NCI-H2227 treated with DMSO at 0.1 percent for 48 hours (cell line): ENCODE results near the gene SERPIND1.
"Not testable (repeated sequence)": the region's sequence is repeated elsewhere in the genome, so short reads cannot be mapped to it uniquely, and the experiment has no call there.

Source experiments
- DNase-seq: peaks from one replicate; lab custom pipeline; 2025; lab: John Stamatoyannopoulos, UW

SERPIND1 gene

DNA sequence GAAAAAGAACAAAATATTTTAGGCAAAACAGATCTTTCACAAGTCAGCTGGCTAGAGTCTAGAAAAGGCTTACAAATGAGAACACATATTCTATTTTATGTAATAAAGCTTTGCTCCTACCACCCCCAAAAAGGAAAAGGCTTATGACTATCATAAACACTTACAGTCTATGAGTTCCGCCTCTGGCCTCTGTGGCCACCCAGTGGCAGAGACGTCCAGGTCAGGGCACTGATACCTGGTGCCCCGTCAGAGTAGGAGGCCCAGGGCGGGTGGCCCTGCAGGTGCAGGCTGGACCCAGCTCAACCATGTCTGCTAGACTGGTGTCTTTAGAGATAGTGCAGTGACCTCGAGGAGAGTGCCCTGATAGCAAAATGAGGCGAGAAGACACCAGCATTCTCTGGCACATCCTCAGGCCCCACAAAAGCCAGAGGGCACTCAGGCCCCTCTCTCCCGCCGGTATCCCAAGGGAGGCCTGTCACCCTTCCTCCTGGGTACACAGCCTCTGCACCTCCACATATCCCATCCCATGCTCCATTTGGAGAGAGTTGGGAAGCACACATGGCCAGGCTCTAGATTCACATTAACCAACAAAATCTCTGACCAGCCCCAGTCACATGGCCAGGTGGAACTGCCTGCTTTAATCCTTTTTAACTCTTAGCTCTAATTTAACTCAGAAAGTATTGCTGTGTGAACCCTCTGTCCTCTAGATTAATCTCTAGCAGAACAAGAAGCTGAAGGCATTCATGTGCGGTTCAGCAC, 27.3 kb upstream of the SERPIND1 start:
- no peak for DNase-seq

DNA sequence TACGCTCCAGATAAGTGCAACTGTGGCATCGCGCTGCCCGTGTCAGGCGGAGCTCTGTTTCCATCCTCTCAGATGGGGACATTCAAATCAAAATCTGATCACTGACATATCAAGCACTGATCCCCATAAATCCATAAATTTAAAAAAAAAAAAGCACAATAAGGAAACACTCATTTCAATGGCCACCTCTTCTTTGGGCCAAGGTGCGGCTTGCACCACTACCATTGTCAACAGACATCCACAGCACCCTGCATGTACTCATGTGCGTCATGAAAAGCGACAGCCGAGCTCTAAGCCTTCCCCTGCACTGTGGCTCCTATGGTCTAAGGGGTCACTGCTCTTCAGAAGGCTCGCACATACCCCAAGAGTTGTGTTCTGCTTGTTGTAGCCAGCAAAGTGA, 26.7 kb upstream of the SERPIND1 start:
- no peak for DNase-seq

DNA sequence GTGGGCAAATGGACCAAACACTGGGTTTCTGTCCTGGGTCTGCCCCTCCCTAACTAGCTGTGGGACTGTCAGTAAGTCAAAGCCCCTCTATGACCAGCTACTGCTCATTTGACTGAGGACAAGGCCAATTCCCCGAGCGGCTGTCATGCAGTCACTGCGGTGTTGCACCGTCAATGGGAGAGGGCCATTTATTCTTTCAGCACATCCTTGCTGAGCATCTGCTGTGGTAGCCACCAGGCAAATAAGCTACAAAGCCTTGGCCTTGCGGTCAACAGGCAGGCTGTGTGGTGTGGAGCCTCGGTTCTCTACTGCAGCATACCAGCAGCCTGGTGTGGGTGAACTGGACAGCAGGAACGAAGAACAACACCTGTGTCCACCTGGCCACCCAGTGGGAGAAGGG, 25.8 kb upstream of the SERPIND1 start:
- DNase-seq: no peak

DNA sequence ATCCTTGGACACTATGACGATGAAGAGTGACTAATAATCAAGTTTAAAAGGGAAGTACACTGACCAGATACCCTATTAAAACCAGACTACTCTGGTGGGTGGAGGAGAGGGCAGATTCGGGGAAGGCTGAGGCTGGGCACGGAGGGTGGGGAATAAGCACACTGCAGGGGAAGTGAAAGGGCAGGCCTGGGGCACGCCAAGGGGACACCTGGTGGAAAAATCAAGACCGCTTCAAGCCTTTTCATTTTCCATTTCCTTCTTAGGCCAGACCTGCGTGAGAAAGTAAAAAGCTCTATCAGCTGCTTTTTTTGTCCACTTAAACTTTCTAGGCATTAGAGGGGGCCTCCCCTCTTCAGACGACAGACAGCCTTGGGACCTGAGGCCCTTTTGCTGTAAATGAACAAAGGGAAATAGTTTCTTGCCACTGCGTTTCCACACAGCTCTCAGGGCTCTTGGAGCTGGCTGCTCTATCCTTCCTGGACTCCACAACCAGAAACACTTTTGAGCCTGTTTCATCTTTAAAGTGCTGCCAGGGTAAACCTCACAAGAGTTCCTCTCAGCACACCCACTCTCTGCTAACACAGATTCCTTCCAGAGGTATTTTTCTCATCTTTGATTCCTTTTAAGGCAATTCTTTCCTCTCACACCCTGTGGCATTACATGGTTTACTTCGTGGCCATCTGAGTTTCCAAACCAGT, 25.0 kb upstream of the SERPIND1 start:
- no peak for DNase-seq

DNA sequence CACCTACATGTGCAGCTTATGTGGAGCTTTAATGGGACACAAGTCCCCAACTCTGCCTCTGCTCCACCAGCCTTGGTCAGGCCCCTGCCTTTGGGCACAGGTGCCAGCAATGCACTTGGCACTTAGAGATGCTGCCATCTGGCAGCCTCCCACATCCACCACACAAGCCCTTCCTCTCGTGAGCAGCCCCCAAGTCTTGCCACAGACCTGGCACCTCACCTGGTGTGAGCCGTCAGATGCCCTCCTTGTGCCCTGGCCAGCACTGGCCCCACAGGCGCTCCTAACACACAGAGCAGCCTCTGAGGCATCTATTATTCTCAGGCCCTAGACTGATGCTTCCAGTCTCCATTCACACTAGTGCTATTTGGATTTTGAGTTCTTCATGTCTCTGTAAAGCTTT, 24.5 kb upstream of the SERPIND1 start:
- no peak for DNase-seq

DNA sequence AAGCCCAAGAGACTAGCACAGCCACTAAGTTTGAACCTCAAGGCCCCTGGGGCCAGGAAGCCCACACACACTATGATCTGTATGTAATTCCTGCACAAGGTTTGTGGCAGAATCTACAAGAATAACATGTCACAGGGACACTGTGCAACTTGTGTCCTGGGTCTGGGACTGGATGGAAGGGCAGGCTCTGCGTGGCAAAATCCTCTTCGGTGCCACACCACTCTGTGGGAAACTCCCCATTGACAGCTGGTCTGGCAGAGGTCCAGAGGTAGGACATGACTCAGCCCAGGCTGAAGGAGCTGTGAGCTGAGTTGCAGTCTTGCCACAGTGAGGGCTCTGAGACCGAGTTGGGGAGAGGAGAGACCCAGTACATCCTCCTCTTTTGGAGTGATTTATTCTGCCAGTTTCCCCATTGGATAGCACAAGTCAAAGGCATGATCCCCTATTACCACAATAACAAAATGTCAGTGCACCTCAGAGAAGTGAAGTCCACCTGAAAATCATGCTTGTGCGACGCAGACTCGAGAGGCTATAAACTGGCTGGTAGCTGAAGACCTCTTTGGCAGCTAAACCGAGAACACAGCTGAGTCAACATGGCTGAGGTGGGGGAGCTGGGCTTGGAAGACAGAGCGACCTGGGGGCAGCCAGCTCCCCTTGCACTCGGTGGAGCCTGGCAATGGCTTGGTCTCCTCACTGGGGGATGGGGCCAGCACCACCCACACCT, 23.3 kb upstream of the SERPIND1 start:
- DNase-seq: no peak

DNA sequence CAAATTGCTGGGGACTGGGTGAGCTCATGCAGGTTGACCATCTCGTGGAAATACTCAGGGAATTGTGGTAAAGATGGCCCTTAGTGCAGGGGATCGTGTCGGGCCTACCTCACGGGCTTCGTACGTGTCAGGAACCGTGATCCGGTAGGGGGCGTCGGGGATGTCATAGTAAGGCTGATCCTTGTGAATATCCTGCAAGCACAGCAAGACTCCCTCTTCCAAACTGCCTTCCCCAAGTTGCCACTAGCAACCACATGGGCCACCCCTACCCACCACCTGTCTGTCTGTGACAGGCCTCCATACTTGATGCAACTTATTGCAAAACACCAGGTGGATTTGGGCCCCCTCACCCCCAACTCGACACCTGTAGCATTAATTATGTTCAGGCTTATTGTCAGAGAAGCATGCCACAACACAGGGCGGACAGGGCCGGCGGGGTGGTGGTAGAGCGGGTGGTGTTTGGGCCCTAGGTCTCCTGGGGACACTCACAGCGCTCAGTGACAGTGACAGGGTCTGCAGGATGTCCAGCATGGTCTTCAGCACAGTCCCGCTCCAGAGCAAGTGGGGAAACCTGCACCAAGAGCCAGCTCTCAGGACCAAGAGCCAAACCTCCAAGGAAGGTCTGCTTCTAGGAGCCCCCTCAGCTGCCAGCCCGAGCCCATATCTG, 22.6 kb upstream of the SERPIND1 start:
- DNase-seq: no peak

DNA sequence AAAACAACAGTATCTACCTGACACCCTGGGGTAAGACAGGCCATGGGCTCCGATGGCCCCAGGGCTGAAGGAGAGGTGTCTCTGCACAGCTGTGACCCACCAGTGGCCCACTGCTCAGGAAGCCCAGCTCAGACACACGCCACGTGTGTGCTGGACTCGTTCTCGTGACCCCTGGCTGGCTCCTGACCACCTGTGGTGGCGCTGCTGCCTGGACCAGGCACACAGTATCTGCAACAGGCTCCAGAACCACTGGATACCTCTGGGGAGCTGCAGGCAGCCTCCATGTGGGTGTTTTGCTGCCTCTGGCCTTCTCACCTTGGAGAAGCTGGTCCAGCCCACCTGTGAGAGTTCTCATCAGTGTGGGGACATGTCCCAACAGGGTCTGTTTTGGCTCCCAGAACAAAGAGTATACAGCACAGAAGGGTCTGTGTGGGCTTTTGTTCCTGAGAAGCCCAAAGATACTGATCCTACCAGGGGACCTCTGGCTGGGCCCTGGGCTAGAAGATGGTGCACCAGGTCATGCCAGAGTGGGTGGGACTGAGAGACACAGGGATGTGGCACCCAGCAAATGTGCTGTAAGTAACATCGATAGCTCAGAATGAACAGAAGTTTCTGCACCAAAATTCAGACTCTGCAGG, 21.7 kb upstream of the SERPIND1 start:
- no peak for DNase-seq

DNA sequence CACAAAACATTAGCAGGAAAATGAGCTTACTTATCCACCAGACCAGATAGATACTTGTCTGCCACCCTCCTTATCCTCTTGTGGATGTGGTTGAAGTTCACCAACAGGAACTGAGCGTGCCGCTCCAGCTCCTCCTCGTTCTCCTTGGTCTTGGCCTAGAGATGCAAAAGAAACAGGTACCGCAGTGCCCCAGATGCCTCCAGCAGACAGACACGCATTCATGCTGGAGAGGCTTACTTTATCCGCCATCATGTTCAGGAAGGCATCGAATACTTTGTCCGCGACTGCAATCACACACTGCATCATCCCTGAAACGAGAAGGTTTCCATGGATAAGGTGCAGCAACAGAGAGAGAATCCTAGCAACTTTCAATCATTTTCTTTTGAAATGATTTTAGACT, 21.0 kb upstream of the SERPIND1 start:
- no peak for DNase-seq

DNA sequence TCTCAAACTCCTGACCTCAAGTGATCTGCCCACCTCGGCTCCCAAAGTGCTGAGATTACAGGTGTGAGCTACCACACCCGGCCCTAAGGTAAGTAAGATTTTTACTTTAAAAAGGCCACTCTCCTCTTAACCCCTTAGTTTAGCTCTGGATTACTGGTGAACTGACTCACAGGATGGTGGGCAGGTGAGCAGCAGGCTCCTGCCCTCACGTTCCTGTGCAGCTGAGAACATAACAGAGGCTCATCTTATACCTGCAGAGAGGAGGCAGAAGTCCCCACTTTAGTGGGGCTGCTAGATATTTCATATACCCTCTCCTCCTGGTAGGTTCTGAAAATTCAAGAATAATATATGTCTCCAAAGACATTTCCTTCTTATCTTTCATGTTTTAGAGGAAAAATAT, 17.1 kb upstream of the SERPIND1 start:
- DNase-seq: no peak

DNA sequence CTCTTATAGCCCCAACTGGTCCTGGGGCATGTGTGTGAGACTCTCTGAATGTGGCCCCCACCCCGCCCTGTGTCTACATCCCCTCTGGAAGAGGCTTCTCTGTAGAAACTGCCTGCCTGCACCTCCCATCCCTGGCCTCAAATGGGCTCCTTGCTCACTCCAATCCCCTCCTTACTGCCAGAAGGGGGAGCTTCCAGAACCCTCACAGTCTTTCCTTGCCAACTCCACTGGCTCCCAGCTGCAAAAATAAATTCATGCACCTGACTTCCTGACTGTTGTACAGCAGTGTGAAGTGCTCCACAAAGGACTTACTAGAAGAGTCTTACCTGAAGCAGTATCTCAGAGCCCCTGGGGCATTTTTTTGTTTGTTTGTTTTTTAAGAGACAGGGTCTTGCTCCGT, 15.2 kb upstream of the SERPIND1 start:
- no peak for DNase-seq

DNA sequence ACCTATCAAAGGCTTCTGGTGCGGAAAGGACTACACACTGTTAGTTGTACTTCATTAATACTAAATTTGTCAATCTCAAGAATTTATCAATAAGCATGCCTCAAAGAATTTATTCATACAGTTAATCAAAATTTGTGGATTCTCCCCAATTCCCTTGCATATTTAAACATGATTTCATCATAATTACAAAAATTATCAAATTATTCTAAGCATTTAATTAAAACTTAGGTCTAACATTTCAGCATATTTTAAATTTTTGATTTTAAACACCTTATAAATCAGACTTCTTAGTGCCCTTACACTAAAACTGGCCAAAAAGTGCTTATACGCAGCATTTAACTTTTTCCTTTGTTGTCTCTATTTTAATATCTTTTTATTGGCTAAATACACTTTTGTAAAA, 13.8 kb upstream of the SERPIND1 start:
- no peak for DNase-seq

DNA sequence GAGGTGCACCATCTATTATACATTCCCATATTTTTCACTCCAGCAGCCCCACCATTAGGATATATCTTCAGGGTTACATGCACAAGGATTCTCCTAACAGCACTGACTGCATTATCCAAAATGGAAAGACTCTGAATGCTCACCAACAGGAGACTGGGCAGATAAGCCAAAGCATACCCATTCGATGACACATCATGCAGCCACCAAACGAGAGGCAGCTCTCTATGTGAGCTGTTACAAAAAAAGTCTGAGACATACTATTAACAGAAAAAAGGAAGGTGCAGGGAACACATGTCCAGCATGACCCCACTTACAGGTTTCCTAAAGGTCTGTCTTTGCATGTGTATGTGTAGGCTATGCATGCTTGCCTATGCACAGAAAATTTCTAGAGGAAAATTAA, 12.4 kb upstream of the SERPIND1 start:
- DNase-seq: no peak

DNA sequence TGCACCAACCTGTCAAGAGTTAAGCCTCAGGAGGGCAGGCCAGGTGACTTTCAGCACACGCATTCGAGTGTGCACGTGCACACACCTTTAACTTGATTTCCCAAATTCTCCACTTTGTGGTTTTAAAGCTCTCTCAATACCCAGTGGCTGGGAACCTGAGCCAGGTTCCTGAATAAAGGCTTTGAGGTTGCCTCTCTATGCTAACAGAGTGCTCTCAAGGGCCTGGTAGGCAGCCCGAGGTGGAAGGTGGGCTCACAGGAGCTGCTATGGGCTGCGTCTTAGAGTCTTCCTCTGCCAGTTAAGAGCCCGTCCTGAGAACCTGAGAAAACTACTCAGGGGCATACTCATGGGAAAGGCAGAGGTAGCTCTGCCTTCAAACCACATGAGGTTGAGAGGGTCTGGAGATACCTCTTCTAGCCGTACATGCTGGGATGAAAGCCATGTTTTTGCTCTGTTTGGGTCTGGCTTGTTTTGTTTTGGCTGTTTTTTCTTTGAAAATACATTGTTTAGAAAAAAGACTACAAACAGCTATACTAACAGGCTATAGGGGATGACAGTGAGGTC, 11.6 kb upstream of the SERPIND1 start:
- no peak for DNase-seq

DNA sequence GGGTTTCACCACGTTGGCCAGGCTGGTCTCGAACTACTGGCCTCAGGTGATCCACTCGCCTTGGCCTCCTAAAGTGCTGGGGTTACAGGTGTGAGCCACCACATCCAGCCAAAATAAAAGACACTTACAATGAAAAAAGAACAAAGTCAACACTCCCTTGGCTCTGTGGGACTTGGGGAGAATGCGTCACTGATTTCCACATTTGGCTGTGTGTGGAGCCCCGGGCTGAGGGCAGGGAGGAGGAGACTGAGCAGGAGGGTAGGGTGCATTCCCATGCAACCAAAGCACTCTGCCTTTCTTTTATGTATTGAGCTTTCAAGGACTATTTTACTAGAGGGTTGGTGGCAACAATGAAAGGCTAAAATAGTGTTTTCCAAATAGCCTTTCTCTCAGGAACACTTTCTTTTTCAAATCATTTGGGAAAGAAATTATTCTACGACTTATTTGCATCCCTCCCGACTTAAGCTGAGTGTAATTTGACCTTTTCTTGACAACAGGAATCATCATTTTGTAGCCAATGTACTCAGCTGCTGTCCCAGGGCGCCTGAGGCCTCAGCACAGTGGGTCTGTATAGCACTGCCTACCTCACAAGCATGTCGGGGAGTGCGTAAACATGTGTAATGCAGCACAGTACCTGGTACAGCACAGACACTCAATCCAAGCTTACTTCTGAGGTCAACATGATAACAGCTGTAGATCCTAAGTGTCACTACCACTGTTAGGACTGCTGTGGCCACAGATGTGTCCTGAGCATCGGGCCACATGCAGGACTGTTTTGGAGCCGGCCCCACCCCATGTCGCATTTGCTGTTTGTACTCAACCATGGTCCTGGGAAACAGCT, 10.1 kb upstream of the SERPIND1 start:
- DNase-seq: no peak

DNA sequence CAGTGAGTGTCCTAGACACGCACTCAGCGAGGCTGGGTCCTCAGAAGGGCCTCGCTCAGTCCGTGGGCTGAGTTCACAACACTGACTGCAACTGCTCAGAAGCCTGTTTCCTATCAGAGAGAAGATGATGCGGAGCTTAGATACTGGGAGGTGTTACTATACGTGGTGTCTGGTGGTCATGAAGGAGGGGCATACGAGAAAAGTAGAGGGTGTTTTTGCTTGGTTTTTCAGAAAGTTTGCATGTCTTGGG, 9.5 kb upstream of the SERPIND1 start:
- no peak for DNase-seq

DNA sequence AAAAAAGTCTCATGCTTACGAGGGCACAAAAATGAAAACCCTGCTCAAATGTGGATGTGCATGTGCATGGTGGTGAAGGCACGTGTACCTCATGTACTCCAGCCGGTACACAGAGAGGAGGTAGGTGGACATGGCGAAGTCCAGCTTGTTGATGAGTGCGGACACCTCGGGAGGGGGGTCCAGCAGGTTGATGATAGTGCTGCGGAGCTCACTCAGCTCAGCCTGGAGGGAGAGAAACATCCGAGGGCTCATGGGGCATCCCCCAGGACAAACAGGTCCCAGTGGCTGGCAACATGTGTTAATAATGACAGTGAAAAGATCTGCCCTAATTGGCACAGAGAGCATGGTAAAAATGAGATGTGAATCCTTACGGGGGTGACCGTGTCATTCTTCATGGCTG, 9.2 kb upstream of the SERPIND1 start:
- DNase-seq: no peak

DNA sequence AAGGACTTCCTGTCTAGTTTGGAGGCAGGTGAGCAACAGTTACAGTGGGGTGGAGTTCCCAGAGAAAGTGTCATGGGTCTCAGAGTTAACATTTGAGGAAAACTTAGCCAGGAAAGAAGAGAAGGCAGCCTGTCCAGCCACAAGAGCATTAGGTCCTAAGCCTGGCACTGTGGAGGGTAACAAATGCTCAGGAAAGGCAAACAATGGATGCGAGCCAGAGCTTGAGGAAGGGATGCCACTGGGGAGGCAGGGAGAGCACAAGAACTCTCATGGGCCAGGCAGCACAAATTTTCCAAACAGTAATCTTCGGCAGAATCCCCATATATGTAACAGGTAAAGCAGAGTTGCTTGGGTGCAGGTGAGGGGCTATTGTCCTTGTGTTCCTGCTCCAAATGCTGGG, 8.0 kb upstream of the SERPIND1 start:
- DNase-seq: no peak

DNA sequence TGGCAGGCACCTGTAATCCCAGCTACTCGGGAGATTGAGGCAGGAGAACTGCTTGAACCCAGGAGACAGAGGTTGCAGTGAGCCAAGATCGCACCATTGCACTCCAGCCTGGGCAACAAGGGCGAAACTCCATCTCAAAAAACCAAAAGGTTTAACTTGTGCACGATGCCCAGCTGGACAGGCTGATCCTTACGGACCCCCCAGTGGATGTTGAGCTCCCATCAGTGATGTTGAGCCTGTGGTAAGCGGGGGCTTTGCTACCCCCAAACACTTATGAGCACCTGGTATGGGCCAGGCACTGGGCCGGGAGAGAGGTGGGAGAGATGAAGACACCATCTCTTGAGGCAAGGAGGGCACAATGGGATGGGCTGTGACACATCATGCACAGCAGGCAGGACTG, 7.4 kb upstream of the SERPIND1 start:
- DNase-seq: no peak

DNA sequence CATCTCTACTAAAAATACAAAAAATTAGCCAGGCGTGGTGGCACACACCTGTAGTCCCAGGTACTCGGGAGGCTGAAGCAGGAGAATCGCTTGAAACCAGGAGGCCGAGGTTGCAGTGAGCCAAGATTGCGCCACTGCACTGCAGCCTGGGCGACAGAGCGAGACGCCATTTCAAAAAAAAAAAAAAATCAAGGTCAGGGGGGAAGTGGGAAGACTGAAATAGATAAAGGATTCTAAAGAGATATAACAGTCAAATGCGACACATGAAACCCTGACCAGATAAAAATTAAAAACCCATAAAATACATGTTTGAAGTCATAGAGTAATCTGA, 4.5 kb upstream of the SERPIND1 start:
- DNase-seq: not testable (repeated sequence)

DNA sequence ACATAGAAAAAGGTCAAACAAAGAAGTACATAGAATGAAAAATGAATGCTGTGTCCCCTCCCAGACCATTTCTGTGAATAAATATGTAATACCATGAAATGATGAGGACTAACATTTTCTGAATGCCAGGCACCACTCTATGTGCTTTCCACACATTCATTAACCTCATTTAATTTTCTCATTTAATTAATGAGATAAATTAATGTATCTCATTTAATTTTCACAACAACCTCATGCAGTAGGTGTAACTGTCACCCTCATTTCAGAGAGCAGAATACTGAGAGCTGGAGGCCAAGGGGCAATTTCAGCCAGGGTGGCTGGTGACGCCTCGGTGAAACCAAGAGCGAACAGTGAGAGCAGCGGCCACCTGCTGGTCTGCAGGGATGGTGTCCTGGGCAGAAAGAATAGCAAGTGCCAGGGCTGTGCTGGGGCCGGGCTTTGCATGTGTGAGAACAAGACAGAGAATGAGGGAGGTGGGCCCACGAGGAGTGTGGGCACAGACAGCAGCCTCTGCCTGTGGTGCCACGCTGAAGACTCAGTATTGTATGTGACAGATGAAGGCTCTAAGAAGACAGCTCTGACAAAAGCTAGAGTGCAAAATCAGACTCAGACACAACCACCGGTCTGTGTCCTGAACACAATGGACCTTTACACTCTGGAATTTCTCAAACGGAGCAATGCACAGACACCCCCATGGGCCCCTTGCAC, 1.8 kb upstream of the SERPIND1 start:
- no peak for DNase-seq
